Measurements from ENCODE around the gene CFAP298. TPM values are rescaled to one million over a fixed set of nuclear protein-coding genes. Genes with fewer than 3 reads are reported as not detected.

CFAP298 gene
- total and polyA plus RNA-seq, 2 of the 13 experiments (the other 11 are each of a cell fraction or from before 2014, with no cell fraction given): 21.2 to 62.2 TPM

- peak; percentile 82 for TF ChIP-seq ZHX1 (CRISPR knock-in tag; IDR thresholded peaks at IDR 0.05; ENCODE audit: low read depth)
- peak; percentile 99 for TF ChIP-seq KDM6A (CRISPR knock-in tag; IDR thresholded peaks at IDR 0.05; ENCODE audit: low read depth)
- 0 out of 2 replicates have a peak, but pooled peaks have one; percentile 24 for TF ChIP-seq EED (CRISPR knock-in tag; IDR thresholded peaks at IDR 0.05)
- 0 out of 2 replicates have a peak, but pooled peaks have one; percentile 39 for TF ChIP-seq ZNF616 (CRISPR knock-in tag; IDR thresholded peaks at IDR 0.05; ENCODE audit: low read depth)
- TF ChIP-seq PBX3 (CRISPR knock-in tag; IDR thresholded peaks at IDR 0.05; ENCODE audit: borderline replicate concordance): no peak
- no peak for TF ChIP-seq ZFP36 (IDR thresholded peaks at IDR 0.05; ENCODE audit: borderline replicate concordance, low read depth, low read length, partially characterized antibody)
- peak; percentile 95 for TF ChIP-seq HNF1B (CRISPR knock-in tag; IDR thresholded peaks at IDR 0.05)
- TF ChIP-seq ZNF619 (CRISPR knock-in tag; IDR thresholded peaks at IDR 0.05): no peak
- peak; percentile 91 for TF ChIP-seq MEIS2 (CRISPR knock-in tag; IDR thresholded peaks at IDR 0.05)
- no peak for TF ChIP-seq ZNF678 (CRISPR knock-in tag; IDR thresholded peaks at IDR 0.05)
- peak; percentile 70; the same call in 1 of the 2 replicates for TF ChIP-seq ZNF547 (CRISPR knock-in tag; IDR thresholded peaks at IDR 0.05)
- no peak for TF ChIP-seq STAT5B (CRISPR knock-in tag; IDR thresholded peaks at IDR 0.05)
- TF ChIP-seq SOX13 (IDR thresholded peaks at IDR 0.05): peak; percentile 86
- TF ChIP-seq SOX13 (CRISPR knock-in tag; conservative IDR thresholded peaks at IDR 0.05 in 1 of 2, IDR thresholded peaks at IDR 0.05 in 1 of 2): peak in 1 of 2 experiments; percentile 92; a peak in 2 of 4 replicates
- no peak for TF ChIP-seq ZNF546 (CRISPR knock-in tag; conservative IDR thresholded peaks at IDR 0.05)
- TF ChIP-seq ZNF329 (CRISPR knock-in tag; IDR thresholded peaks at IDR 0.05; ENCODE audit: low read depth): no peak
- peak; percentile 79; the same call in 1 of the 2 replicates for TF ChIP-seq ZNF724P (CRISPR knock-in tag; IDR thresholded peaks at IDR 0.05; ENCODE audit: borderline replicate concordance)
- TF ChIP-seq ZNF580 (CRISPR knock-in tag; IDR thresholded peaks at IDR 0.05; ENCODE audit: borderline replicate concordance, low read depth): peak; percentile 50
- TF ChIP-seq SRSF1 (optimal IDR thresholded peaks at IDR 0.05; ENCODE audit: low read depth, low read length): no peak
- TF ChIP-seq IRF1 (CRISPR knock-in tag; IDR thresholded peaks at IDR 0.05; ENCODE audit: low read depth): no peak
- TF ChIP-seq GABPA (IDR thresholded peaks at IDR 0.05; ENCODE audit: low read depth, low read length): no peak
- TF ChIP-seq GABPA (CRISPR knock-in tag; IDR thresholded peaks at IDR 0.05; ENCODE audit: low read depth): peak; percentile 44; the same call in 1 of the 2 replicates
- peak; percentile 95; the same call in 1 of the 2 replicates for TF ChIP-seq MEIS1 (CRISPR knock-in tag; IDR thresholded peaks at IDR 0.05; ENCODE audit: borderline replicate concordance)
- TF ChIP-seq HDAC6 (IDR thresholded peaks at IDR 0.05; ENCODE audit: low read depth, low read length): no peak
Observed at GRCh38 chr21:32592929-32593502, 19.2 kb downstream of the CFAP298 start (continued).

All from HepG2 (cell line).